HepG2 (cell line): Measurements from ENCODE around the gene CCSER1. TPM values are rescaled to one million over a fixed set of nuclear protein-coding genes. Genes with fewer than 3 reads are reported as not detected.

Experiments used
- ATAC-seq: fragments of 200-7000 bp; cut with Tn5 transposase; 3 replicates; pipeline ENCODE4 v1.9.1; 2020; ENCODE audit warnings: mild to moderate bottlenecking, moderate library complexity
- BruUV-seq: library from RNA; stranded (reverse); fragments of 400-500 nt; replicated peaks from 2 replicates; lab custom pipeline; 2021; lab: Mats Ljungman, UMichigan
- CTCF ChIA-PET: fragments of 300-600 bp; formaldehyde crosslinking; extraction: SDS; loops from one replicate; lab custom pipeline; 2021; ENCODE audit warnings: low total read pairs, inconsistent platforms, low intra/inter-chr PET ratio; lab: Yijun Ruan, JAX
- POLR2A ChIA-PET: fragments of 350-600 bp; sonication (Branson Sonifier 250); formaldehyde crosslinking; loops from one replicate; lab custom pipeline; 2020; ENCODE audit warnings: antibody characterized with exemption, inconsistent platforms; lab: Yijun Ruan, JAX
- DNase-seq: peaks from one replicate; pipeline ENCODE4 v3.0.0-alpha.2; 2015; ENCODE audit warnings: low spot score
- FAIRE-seq: peaks from 3 replicates; lab custom pipeline; 2011; peaks lifted over from hg19 to GRCh38; lab: Jason Lieb, UNC
- H2AFZ ChIP-seq: one replicate; pipeline ENCODE4 v1.6.1; 2011; ENCODE audit warnings: low read length, inconsistent platforms
- H3K27ac ChIP-seq: fragments of 300-600 bp; 3 replicates; pipeline ENCODE4 v1.8.0; 2011; ENCODE audit warnings: mixed run types, mild to moderate bottlenecking, mixed read lengths, low read length, inconsistent platforms; ENCODE audit not compliant: insufficient read depth; ENCODE audit errors: extremely low read length
- H3K27me3 ChIP-seq, 2 experiments: fragments of 200-600 bp in 1 of 2; 2 replicates in 1 of 2; 3 replicates in 1 of 2; pipeline versions ENCODE4 v1.6.0 to v1.8.0; 2011; ENCODE audit warnings: low read length in 2 of 2, mild to moderate bottlenecking in 2 of 2, moderate library complexity in 2 of 2, inconsistent platforms in 1 of 2; ENCODE audit not compliant: insufficient read depth in 2 of 2, control insufficient read depth in 1 of 2
- H3K36me3 ChIP-seq, 2 experiments: fragments of 200-600 bp in 1 of 2; replicated peaks in 1 of 2; 2 replicates in 1 of 2; 3 replicates in 1 of 2; pipeline versions ENCODE4 v1.5.1 to v1.8.0; 2011; ENCODE audit warnings: low read length in 2 of 2, inconsistent platforms in 1 of 2; ENCODE audit not compliant: insufficient read depth in 2 of 2, control insufficient read depth in 1 of 2
- H3K4me1 ChIP-seq: 2 replicates; pipeline ENCODE4 v1.5.1; 2012; ENCODE audit warnings: low read length, inconsistent platforms; ENCODE audit not compliant: insufficient read depth
- H3K4me2 ChIP-seq: 2 replicates; pipeline ENCODE4 v1.6.0; 2011; ENCODE audit warnings: low read depth, low read length, inconsistent platforms
- H3K4me3 ChIP-seq, 3 experiments: fragments of 200-600 bp in 1 of 3; sonication (generic), shearing (Covaris generic) in 1 of 3; replicated peaks in 1 of 3; 2 replicates each; pipeline ENCODE4 v1.5.1; 2011 to 2016; ENCODE audit warnings: low read length in 3 of 3, inconsistent platforms in 2 of 3, low read depth in 2 of 3, mild to moderate bottlenecking in 2 of 3, control low read depth in 1 of 3, mixed read lengths in 1 of 3; ENCODE audit not compliant: insufficient read depth in 1 of 3
- H3K79me2 ChIP-seq: one replicate; pipeline ENCODE4 v1.6.1; 2011; ENCODE audit warnings: low read length, inconsistent platforms; ENCODE audit not compliant: insufficient read depth
- H3K9ac ChIP-seq: 2 replicates; pipeline ENCODE4 v1.6.0; 2011; ENCODE audit warnings: mild to moderate bottlenecking, low read depth, low read length, inconsistent platforms; ENCODE audit not compliant: insufficient read depth
- H3K9me3 ChIP-seq: 2 replicates; pipeline ENCODE4 v1.5.1; 2012; ENCODE audit warnings: mild to moderate bottlenecking, low read length
- H4K20me1 ChIP-seq: 2 replicates; pipeline ENCODE4 v1.6.0; 2011; ENCODE audit warnings: inconsistent platforms, mild to moderate bottlenecking, low read length, moderate library complexity; ENCODE audit not compliant: insufficient read depth
- HBP1 ChIP-seq: IDR thresholded peaks from 2 replicates; pipeline ENCODE4 v1.6.1; 2016; ENCODE audit warnings: low read depth, control low read depth
- MXD3 ChIP-seq: IDR thresholded peaks from 2 replicates; pipeline ENCODE4 v1.6.1; 2016; ENCODE audit warnings: mild to moderate bottlenecking, missing biosample characterization, missing genetic modification reagents
- NFE2 ChIP-seq: sonication (generic); formaldehyde crosslinking; IDR thresholded peaks from 2 replicates; pipeline ENCODE4 v1.4.0; 2020; ENCODE audit warnings: missing genetic modification reagents
- PAX8 ChIP-seq: sonication (generic); formaldehyde crosslinking; IDR thresholded peaks from 2 replicates; pipeline ENCODE4 v1.8.0; 2022; ENCODE audit warnings: mild to moderate bottlenecking, missing genetic modification reagents, borderline replicate concordance
- RXRA ChIP-seq: sonication (generic); formaldehyde crosslinking; IDR thresholded peaks from 2 replicates; pipeline ENCODE4 v1.5.1; 2020; ENCODE audit warnings: missing genetic modification reagents
- ZSCAN29 ChIP-seq: sonication (generic); formaldehyde crosslinking; conservative IDR thresholded peaks from 2 replicates; pipeline ENCODE4 v1.4.0; 2020; ENCODE audit warnings: mild to moderate bottlenecking, missing genetic modification reagents
- WGBS: methylation state at CpG from one replicate; pipeline ENCODE4 v1.1.6; 2017; ENCODE audit warnings: low lambda C conversion rate; 5-methylcytosine and 5-hydroxymethylcytosine counted together
- in situ Hi-C: cut with HindIII; loops from 2 replicates; pipeline ENCODE4 v1.10.0; 2017; ENCODE audit warnings: low pct_unique_long_range_greater_than_20kb; ENCODE audit not compliant: extremely low pct_ligation_motif_present
- intact Hi-C: fragments of 100-400 bp; cut with micrococcal nuclease; formaldehyde crosslinking; loops from one replicate; pipeline ENCODE4 v1.10.0; 2022; ENCODE audit not compliant: unreplicated experiment
- polyA plus RNA-seq, 8 experiments: library from polyadenylated mRNA; depleted of rRNA in 3 of 8; stranded (reverse) in 7 of 8; unstranded in 1 of 8; fragments of >200 nt; fragmentation: Illumina TruSeq in 4 of 8; extraction: Trizol in 4 of 8; gene quantifications; 2 replicates each; pipeline versions ENCODE4 v1.2.1 to v1.2.3, GENCODE V29; 2011 to 2016; ENCODE audit warnings: low read depth in 4 of 8, missing spikeins in 1 of 8, mixed read lengths in 1 of 8; ENCODE audit not compliant: insufficient read depth in 1 of 8
- total RNA-seq, 5 experiments: library from RNA; depleted of rRNA; stranded (reverse); fragments of >200 nt; fragmentation: Illumina TruSeq; extraction: Trizol; gene quantifications; 2 replicates each; pipeline ENCODE4 v1.2.3, GENCODE V29; 2016; ENCODE audit warnings: low read depth in 1 of 5

Gene CCSER1
- total and polyA plus RNA-seq, 2 of the 13 experiments (the other 11 are each of a cell fraction or from before 2014, with no cell fraction given), result not detected

DNA sequence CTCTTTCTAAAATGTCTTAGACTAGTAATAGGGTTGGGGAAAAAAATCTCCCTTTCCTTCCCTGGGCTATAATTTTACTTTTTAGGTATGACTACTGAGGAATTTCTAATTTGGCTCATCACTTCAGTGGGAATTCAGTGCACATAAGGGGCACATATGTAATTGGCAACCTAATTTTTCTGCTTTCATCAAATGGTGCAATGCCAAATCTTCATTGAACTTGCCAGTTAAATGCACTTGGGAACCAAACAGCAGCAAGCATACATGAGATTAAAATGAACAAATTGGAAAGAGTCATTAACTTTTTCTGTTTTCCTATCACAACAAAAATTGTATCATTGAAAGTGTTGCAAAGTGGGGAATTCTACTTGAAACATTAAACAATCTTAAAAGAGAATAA, 2.9 kb upstream of the CCSER1 start (continued):
- TF ChIP-seq HBP1 (no peak), ZSCAN29 (no peak), NFE2 (CRISPR knock-in tag) (no peak)
- TF ChIP-seq, all 625 proteins: peak for 0

DNA sequence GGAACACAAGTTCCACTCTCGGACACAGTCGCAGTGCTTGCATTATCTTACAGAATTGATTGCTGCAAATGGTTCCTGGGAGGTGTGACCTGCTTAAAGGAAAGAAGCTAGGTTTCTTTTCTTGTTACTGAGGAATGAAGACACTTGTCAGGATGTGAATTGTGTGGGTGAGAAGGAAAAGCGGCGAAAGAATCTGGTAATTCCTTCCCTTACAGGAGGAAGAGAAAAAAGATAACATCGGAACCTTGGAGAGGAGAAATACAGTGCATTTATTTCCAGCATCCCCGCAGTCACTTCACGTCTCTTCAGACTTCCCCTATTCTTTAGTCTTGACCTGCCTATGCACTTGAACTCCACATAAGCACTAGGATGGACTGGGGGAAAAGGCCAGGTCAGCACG, 389 bp upstream of the CCSER1 start:
- intact Hi-C loops, result loop anchor here (10.0 kb wide), 1 partner anchor 168 kb away; no protein-coding TSS in a partner anchor
- no peaks in the 10 kb centered on the region for H3K4me1 ChIP-seq
- H3K9ac ChIP-seq, result no peak overlapping the region
- H3K79me2 ChIP-seq, result no peaks in the 10 kb centered on the region
- H3K27ac ChIP-seq, result no peak overlapping the region
- 17% methylated on average over 8 of the region's 8 CpGs for WGBS
- ATAC-seq, result no peak; the same call in 2 of the 3 replicates
- no peak for TF ChIP-seq MXD3 (CRISPR knock-in tag)
- TF ChIP-seq RXRA (CRISPR knock-in tag), result no peak
- TF ChIP-seq PAX8 (CRISPR knock-in tag), result no peak
- peaks cover 0 to 7% of the 10 kb centered on the region in 2 experiments; a peak in 2 of 5 replicates for H3K27me3 ChIP-seq
- H2AFZ ChIP-seq, result no peak overlapping the region
- H3K4me2 ChIP-seq, result no peak overlapping the region
- no peaks in the 10 kb centered on the region for H3K9me3 ChIP-seq
- ChIA-PET CTCF (no interaction called here), POLR2A (no interaction called here)
- H3K36me3 ChIP-seq, result no peaks in the 10 kb centered on the region
- no peak overlapping the region for H3K4me3 ChIP-seq
- no TSS peak for BruUV-seq
- DNase-seq, result no peak
- FAIRE-seq, result no peak
- in situ Hi-C loops, result no loop called here
- H4K20me1 ChIP-seq, result no peaks in the 10 kb centered on the region
